ENCODE measurements around the gene MAPKAPK3. TPM values are rescaled to one million over a fixed set of nuclear protein-coding genes. Genes with fewer than 3 reads are reported as not detected.

MAPKAPK3 gene
- total and polyA plus RNA-seq, 2 donors from 2014 or later = 68.0 to 75.8 TPM

DNA sequence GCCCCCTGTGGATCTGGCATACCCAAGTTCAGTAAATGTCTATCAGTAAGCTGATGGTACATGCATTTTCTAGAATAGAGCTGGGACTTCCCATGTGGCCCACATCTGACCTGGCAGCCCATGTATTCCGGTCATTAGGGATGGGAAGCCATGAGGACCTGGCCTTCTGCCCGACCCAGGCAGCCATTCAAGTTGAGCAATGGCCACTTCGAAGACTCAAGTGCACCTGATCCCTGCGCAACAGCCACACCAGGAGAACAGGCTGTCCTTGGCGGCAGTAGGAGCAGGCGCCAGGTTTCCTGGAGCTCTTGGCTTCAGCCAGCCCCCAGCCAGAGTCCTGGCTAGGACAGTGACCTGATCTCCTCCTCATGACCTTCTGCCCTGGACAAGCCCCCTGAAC, 33.1 kb upstream of the MAPKAPK3 start:
- intact Hi-C loops (cut with DNase I) = no loop called here
- H3K9me3 ChIP-seq (ENCODE audit: control insufficient read depth in 2 of 3, insufficient read depth in 1 of 3, low read length in 3 of 3) = no peaks in the 10 kb centered on the region
- TF ChIP-seq, protein P1, sequence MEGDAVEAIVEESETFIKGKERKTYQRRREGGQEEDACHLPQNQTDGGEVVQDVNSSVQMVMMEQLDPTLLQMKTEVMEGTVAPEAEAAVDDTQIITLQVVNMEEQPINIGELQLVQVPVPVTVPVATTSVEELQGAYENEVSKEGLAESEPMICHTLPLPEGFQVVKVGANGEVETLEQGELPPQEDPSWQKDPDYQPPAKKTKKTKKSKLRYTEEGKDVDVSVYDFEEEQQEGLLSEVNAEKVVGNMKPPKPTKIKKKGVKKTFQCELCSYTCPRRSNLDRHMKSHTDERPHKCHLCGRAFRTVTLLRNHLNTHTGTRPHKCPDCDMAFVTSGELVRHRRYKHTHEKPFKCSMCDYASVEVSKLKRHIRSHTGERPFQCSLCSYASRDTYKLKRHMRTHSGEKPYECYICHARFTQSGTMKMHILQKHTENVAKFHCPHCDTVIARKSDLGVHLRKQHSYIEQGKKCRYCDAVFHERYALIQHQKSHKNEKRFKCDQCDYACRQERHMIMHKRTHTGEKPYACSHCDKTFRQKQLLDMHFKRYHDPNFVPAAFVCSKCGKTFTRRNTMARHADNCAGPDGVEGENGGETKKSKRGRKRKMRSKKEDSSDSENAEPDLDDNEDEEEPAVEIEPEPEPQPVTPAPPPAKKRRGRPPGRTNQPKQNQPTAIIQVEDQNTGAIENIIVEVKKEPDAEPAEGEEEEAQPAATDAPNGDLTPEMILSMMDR (IDR thresholded peaks at IDR 0.05; ENCODE audit: borderline replicate concordance, extremely low read depth, insufficient read depth) = no peak
- H3K9ac ChIP-seq (ENCODE audit: low read length in 3 of 3) = no peak overlapping the region
- H3K4me1 ChIP-seq (ENCODE audit: control insufficient read depth in 2 of 3, insufficient read depth in 2 of 3, low read depth in 1 of 3, low read length in 3 of 3) = peaks cover 0 to 3% (median 0%) of the 10 kb centered on the region in 3 donors
- no peak overlapping the region for H3K27ac ChIP-seq (ENCODE audit: low read depth in 2 of 2, low read length in 2 of 2)
- DNase-seq (no peak), FAIRE-seq (no peak)
- peaks cover 0 to 8% (median 2%) of the 10 kb centered on the region in 3 donors for H3K36me3 ChIP-seq (ENCODE audit: control insufficient read depth in 2 of 3, insufficient read depth in 3 of 3, low read length in 3 of 3)
- no peak overlapping the region for H3K4me3 ChIP-seq (ENCODE audit: low read length in 3 of 3)
- no peaks in the 10 kb centered on the region for H3K27me3 ChIP-seq (ENCODE audit: control insufficient read depth, insufficient read depth, low read length)

GRCh38 chr3:50584391-50584790, 32.6 kb upstream of the MAPKAPK3 start:
- H3K9me3 ChIP-seq (ENCODE audit: control insufficient read depth in 2 of 3, insufficient read depth in 1 of 3, low read length in 3 of 3) = no peaks in the 10 kb centered on the region
- H3K9ac ChIP-seq (ENCODE audit: low read length in 3 of 3) = no peak overlapping the region
- DNase-seq (no peak), FAIRE-seq (no peak)
- no peak overlapping the region for H3K4me3 ChIP-seq (ENCODE audit: low read length in 3 of 3)
- TF ChIP-seq, protein P1 (IDR thresholded peaks at IDR 0.05; ENCODE audit: borderline replicate concordance, extremely low read depth, insufficient read depth) = no peak
- peaks cover 0 to 8% (median 2%) of the 10 kb centered on the region in 3 donors for H3K36me3 ChIP-seq (ENCODE audit: control insufficient read depth in 2 of 3, insufficient read depth in 3 of 3, low read length in 3 of 3)
- H3K27ac ChIP-seq (ENCODE audit: low read depth in 2 of 2, low read length in 2 of 2) = no peak overlapping the region
- intact Hi-C loops (cut with DNase I) = no loop called here
- peaks cover 0 to 3% (median 0%) of the 10 kb centered on the region in 3 donors for H3K4me1 ChIP-seq (ENCODE audit: control insufficient read depth in 2 of 3, insufficient read depth in 2 of 3, low read depth in 1 of 3, low read length in 3 of 3)
- H3K27me3 ChIP-seq (ENCODE audit: control insufficient read depth, insufficient read depth, low read length) = no peaks in the 10 kb centered on the region

- peaks cover 0 to 3% (median 3%) of the 10 kb centered on the region in 3 donors for H3K4me1 ChIP-seq (ENCODE audit: control insufficient read depth in 2 of 3, insufficient read depth in 2 of 3, low read depth in 1 of 3, low read length in 3 of 3)
These were observed 30.8 kb upstream of the MAPKAPK3 start for GRCh38 chr3:50585919-50586762.

More at GRCh38 chr3:50585919-50586762, 30.8 kb upstream of the MAPKAPK3 start:
- H3K27ac ChIP-seq (ENCODE audit: low read depth in 2 of 2, low read length in 2 of 2) = no peak overlapping the region
- intact Hi-C loops (cut with DNase I) = no loop called here
- H3K4me3 ChIP-seq (ENCODE audit: low read length in 3 of 3) = no peak overlapping the region
- no peak overlapping the region for H3K9ac ChIP-seq (ENCODE audit: low read length in 3 of 3)
- FAIRE-seq = no peak
- no peaks in the 10 kb centered on the region for H3K9me3 ChIP-seq (ENCODE audit: control insufficient read depth in 2 of 3, insufficient read depth in 1 of 3, low read length in 3 of 3)
- TF ChIP-seq, protein P1 (IDR thresholded peaks at IDR 0.05; ENCODE audit: borderline replicate concordance, extremely low read depth, insufficient read depth) = no peak
- H3K27me3 ChIP-seq (ENCODE audit: control insufficient read depth, insufficient read depth, low read length) = no peaks in the 10 kb centered on the region
- peaks cover 0 to 8% (median 1%) of the 10 kb centered on the region in 3 donors for H3K36me3 ChIP-seq (ENCODE audit: control insufficient read depth in 2 of 3, insufficient read depth in 3 of 3, low read length in 3 of 3)
- DNase-seq = no peak

Data from kidney (tissue), 14 donors.